GM18499 (cell line): Measurements from ENCODE around the gene VCX3B.
"Not testable (repeated sequence)": the region's sequence is repeated elsewhere in the genome, so short reads cannot be mapped to it uniquely, and the experiment has no call there.

Experiments
- ATAC-seq: cut with Tn5 transposase; IDR thresholded peaks from one replicate; pipeline ENCODE4 v1.9.1; 2021; ENCODE audit warnings: moderate number of reproducible peaks; ENCODE audit not compliant: insufficient read depth, unreplicated experiment

Gene VCX3B

GRCh38 chrX:8464530-8464929 lies at the start of gene VCX3B:
VCX3B (plus strand) TSS chrX:8464830; CDS start chrX:8465451, 621 bp downstream.
- ATAC-seq: not testable (repeated sequence)

DNA sequence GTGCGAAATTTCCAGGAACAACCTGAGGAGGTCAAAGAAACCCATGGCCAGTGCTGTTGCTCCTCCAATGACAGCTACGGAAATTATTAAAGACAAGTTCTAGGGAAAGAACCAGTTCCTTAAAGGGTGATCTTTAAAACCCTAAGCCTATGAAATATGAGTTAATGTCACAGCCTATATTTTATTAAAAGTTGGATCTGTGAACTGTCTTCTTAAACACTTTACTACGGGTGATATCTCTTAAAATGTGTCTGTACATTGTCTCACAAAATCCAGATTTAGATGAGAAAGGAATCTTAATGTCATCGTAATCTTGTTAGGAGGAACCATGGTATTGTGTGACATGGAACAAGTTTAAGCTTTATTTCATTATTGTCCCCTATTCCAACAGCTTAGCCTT lies 46.3 kb upstream of the VCX3B start:
- no peak for ATAC-seq

- ATAC-seq: no peak
Measured at GRCh38 chrX:8424912-8425311, 39.7 kb upstream of the VCX3B start.

DNA sequence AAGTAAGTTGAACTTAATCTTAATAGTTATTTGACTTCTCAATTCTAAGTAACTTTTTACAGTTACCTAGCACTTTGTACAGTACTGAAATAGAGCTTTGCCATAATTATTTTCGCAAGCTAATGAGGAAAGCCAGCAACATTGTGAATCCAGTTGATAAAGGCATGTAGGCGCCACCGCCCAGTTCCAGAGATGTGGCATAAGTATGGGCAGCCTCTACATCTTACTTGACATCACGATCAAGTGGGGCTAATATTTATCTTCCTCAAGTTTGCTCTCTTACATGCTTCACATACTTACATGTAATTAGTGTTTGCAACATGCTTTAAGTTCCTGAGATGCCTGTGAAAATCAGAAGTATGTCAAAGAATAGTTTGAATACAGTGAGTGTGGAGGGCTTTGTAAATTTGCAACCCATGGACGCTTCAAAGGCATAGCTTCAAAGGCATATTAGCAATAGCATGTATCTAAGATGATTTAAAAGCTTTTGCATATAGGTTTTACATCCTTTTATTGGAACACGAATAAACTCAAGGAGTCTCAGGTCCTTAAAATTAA lies 34.9 kb upstream of the VCX3B start:
- no peak for ATAC-seq

- ATAC-seq: no peak
Measured at GRCh38 chrX:8430444-8430843, 34.2 kb upstream of the VCX3B start.

DNA sequence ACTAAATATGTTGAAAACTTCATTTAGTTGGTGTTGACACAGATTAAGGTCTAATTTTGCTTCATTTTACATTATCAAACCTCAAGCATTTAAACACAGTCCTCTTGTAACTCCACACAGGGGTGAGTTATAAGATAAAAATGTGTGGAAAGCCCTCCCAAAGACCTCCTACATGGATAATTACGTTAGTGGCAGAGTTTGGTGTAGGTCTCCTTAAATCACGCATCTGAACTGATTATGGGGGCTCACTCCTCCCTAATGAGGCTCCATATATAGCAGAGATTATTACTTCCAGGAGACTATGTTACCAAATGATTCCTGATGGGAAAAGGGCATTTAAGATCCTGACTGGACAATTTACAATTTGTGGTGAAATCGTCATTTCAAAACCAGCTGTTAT lies 32.2 kb upstream of the VCX3B start:
- ATAC-seq: no peak

DNA sequence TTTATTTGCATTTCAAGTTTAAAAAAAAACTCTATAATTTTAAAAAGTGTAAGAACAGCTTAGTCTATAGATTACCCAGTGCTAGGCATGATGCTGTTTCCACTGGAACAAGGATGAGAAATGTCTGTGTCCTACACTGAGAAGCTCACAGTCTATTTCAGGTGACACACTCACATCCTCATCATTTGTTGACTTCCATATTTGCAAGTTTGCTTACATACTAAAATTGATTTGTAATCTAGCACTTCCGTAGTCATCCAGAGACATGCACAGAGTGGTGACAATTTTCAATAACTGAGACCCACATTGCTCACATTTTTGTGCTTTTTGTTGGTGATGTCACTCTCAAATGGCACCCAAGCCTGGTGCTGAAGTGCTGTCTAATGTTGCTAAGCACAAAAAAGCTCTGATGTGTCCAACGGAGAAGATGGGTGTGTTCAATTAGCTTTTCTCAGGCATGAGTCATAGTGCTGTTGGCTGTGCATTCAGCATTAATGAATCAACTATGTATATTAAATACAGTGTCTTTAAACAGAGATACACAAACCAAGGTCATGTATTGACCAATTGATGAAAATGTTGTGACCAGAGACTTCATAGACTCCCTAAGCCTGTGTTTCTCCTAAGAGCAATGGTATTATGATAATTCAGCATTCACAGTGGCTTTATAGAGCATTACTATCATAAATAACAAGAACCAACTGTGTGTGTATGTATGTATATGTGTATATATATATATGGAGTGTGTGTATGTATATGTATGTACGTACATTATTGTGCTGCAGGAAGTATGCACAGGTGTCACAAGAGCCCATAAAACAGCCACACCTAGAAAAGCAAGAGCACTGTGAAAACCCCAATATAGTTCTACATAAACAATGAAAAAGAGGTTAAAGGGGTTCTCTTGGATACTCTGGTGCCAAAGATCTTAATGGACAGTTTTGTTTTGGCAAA lies 31.2 kb upstream of the VCX3B start:
- ATAC-seq: no peak

DNA sequence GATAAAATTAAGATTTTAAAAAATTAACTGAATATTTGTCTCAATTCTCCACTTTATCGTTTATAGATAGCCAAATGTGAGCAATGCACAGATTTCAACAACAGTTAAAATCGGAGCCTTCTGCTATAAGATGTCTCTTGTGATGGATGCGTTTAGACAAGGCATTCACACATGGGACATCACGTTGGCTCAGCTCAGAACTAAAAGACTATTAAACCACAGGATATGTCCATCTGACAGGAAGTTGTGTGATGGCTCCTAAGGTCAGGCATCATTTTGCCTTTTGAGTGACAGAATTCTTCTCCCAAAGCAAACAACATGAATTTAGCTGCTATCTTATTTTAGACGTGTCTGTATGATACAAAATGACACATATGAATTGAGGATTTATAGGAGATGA lies 17.3 kb upstream of the VCX3B start:
- ATAC-seq: no peak

GRCh38 chrX:8452343-8452742 lies 12.3 kb upstream of the VCX3B start:
- ATAC-seq: not testable (repeated sequence)

DNA sequence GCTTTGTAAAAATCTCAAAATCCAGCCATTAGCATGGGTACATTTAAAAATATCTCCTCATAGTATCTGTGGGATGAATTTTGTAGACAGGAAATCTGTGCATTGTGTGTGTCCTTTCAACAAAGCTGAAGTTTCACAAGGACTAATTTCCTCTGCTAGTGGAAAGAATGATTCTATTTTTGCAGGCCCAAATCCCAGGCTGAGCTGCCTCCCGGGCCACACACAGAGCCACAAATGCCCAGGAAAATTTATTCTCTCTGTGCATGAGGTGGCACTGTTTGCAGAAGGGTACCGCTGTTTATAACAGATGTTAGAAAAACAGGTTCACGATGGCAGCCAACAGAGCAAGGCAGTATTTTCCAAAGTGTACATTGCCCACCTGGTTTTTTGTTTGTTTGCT lies 11.0 kb upstream of the VCX3B start:
- no peak for ATAC-seq

- ATAC-seq: no peak
Measured at GRCh38 chrX:8455557-8455956, 9.1 kb upstream of the VCX3B start.

DNA sequence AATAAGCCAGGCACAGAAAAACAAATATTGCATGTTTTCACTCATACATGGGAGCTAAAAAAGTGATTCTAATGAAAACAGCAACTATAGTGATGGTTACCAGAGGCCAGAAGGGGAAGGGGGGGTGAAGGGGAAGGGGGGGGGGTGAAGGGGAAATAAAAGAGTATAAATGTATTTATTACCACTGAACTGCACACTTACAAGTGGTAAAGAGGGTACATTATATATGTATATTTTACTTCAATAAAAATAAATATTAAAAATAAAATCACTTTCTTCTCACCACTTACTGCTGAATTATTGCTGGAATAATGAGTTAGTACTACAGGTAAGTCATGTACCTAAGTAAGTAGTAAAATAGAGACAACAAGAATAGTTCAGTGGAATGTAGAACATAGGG lies 2.1 kb upstream of the VCX3B start:
- ATAC-seq: no peak

GRCh38 chrX:8484360-8484949 lies 19.8 kb downstream of the VCX3B start:
- ATAC-seq: no peak

DNA sequence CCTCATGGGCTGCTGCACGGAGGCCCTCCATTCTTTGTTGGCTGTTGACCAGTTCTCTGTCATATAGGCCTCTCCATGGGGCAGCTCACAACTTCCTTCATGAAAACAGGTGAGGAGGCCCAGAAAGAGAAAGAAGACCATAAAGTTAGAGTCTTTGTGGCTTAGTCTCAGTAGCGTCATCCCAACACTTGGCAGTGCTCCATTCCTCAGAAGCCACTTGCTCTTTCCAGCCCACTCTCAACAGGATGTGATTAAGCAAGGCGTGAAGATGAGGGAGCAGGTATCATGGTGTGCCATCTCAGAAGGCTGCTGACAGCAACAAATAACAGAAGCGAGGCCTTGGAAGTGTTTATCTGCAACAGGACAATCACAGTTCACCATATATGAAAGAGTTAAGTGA lies 30.4 kb downstream of the VCX3B start:
- ATAC-seq: not testable (repeated sequence)

- no peak for ATAC-seq
Measured at GRCh38 chrX:8500203-8500602, 35.6 kb downstream of the VCX3B start.

GRCh38 chrX:8502101-8502500 lies 37.5 kb downstream of the VCX3B start:
- ATAC-seq: not testable (repeated sequence)

- no peak for ATAC-seq
Measured at GRCh38 chrX:8504451-8504850, 39.8 kb downstream of the VCX3B start.
